Erythroblast (primary cell): ENCODE data around the gene PIAS4.
"Not testable (repeated sequence)": the region's sequence is repeated elsewhere in the genome, so short reads cannot be mapped to it uniquely, and the experiment has no call there.

ENCODE experiments used
- GATA1 ChIP-seq: IDR thresholded peaks from 2 replicates; pipeline ENCODE4 v1.6.1; 2011; ENCODE audit warnings: low read depth, mild to moderate bottlenecking, control low read depth, low read length, moderate library complexity
- POLR2A ChIP-seq: IDR thresholded peaks from 2 replicates; pipeline ENCODE4 v1.6.1; 2011; ENCODE audit warnings: mild to moderate bottlenecking, low read length

DNA sequence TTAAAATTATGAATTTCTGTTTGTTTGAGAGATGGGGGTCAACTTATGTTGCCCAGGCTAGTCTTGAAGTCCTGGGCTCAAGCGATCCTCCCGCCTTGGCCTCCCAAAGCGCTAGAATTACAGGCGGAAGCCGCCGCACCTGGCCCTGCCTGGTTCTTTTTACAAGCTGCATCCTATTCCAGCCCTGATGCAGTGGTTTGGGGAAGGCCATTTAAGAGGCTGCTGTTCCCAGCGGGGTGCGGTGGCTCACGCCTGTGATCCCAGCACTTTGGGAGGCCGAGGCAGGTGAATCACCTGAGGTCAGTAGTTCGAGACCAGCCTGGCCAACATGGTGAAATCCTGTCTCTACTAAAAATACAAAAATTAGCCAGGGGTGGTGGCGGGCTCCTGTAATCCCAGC lies 39.6 kb upstream of the PIAS4 start:
- not testable (repeated sequence) for TF ChIP-seq POLR2A, GATA1
